ENCODE results near the gene CAB39L. TPM values are rescaled to one million over a fixed set of nuclear protein-coding genes. Genes with fewer than 3 reads are reported as not detected.

Gene CAB39L
- total and polyA plus RNA-seq, 2 donors from 2014 or later = 11.0 to 16.0 TPM

GRCh38 chr13:49370371-49370770 is 73.5 kb downstream of the CAB39L start:
- Histone ChIP-seq H3K4me3 (ENCODE audit: low read length in 3 of 3) (no peak overlapping the region), H3K9me3 (ENCODE audit: control insufficient read depth in 2 of 3, insufficient read depth in 1 of 3, low read length in 3 of 3) (no peaks in the 10 kb centered on the region), H3K27ac (ENCODE audit: low read depth in 2 of 2, low read length in 2 of 2) (no peak overlapping the region), H3K27me3 (ENCODE audit: control insufficient read depth, insufficient read depth, low read length) (no peaks in the 10 kb centered on the region), H3K4me1 (ENCODE audit: control insufficient read depth in 2 of 3, insufficient read depth in 2 of 3, low read depth in 1 of 3, low read length in 3 of 3) (no peaks in the 10 kb centered on the region), H3K36me3 (ENCODE audit: control insufficient read depth in 2 of 3, insufficient read depth in 3 of 3, low read length in 3 of 3) (no peaks in the 10 kb centered on the region), H3K9ac (ENCODE audit: low read length in 3 of 3) (no peak overlapping the region)
- no peak for TF ChIP-seq CTCF (IDR thresholded peaks at IDR 0.05; ENCODE audit: borderline replicate concordance, extremely low read depth, insufficient read depth)
- DNase-seq = peak in 1 of 5 donors; percentile 43
- intact Hi-C loops (cut with DNase I) = no loop called here
- no peak for FAIRE-seq

- no peak for TF ChIP-seq CTCF (IDR thresholded peaks at IDR 0.05; ENCODE audit: borderline replicate concordance, extremely low read depth, insufficient read depth)
- Histone ChIP-seq H3K27ac (ENCODE audit: low read depth in 2 of 2, low read length in 2 of 2) (no peak overlapping the region), H3K27me3 (ENCODE audit: control insufficient read depth, insufficient read depth, low read length) (no peaks in the 10 kb centered on the region), H3K4me3 (ENCODE audit: low read length in 3 of 3) (no peak overlapping the region), H3K4me1 (ENCODE audit: control insufficient read depth in 2 of 3, insufficient read depth in 2 of 3, low read depth in 1 of 3, low read length in 3 of 3) (no peaks in the 10 kb centered on the region), H3K9ac (ENCODE audit: low read length in 3 of 3) (no peak overlapping the region), H3K9me3 (ENCODE audit: control insufficient read depth in 2 of 3, insufficient read depth in 1 of 3, low read length in 3 of 3) (no peaks in the 10 kb centered on the region), H3K36me3 (ENCODE audit: control insufficient read depth in 2 of 3, insufficient read depth in 3 of 3, low read length in 3 of 3) (no peaks in the 10 kb centered on the region)
- DNase-seq = no peak
- intact Hi-C loops (cut with DNase I) = no loop called here
- no peak for FAIRE-seq
Measured at GRCh38 chr13:49369866-49370265, 74.0 kb downstream of the CAB39L start.

GRCh38 chr13:49368688-49369087 is 75.2 kb downstream of the CAB39L start:
- Histone ChIP-seq H3K27ac (ENCODE audit: low read depth in 2 of 2, low read length in 2 of 2) (no peak overlapping the region), H3K36me3 (ENCODE audit: control insufficient read depth in 2 of 3, insufficient read depth in 3 of 3, low read length in 3 of 3) (no peaks in the 10 kb centered on the region), H3K9ac (ENCODE audit: low read length in 3 of 3) (no peak overlapping the region), H3K27me3 (ENCODE audit: control insufficient read depth, insufficient read depth, low read length) (no peaks in the 10 kb centered on the region), H3K9me3 (ENCODE audit: control insufficient read depth in 2 of 3, insufficient read depth in 1 of 3, low read length in 3 of 3) (peaks cover 0 to 1% (median 0%) of the 10 kb centered on the region in 3 donors), H3K4me3 (ENCODE audit: low read length in 3 of 3) (no peak overlapping the region), H3K4me1 (ENCODE audit: control insufficient read depth in 2 of 3, insufficient read depth in 2 of 3, low read depth in 1 of 3, low read length in 3 of 3) (no peaks in the 10 kb centered on the region)
- DNase-seq (no peak), FAIRE-seq (no peak)
- intact Hi-C loops (cut with DNase I) = no loop called here
- TF ChIP-seq CTCF (IDR thresholded peaks at IDR 0.05; ENCODE audit: borderline replicate concordance, extremely low read depth, insufficient read depth) = no peak
